Stimulated activated effector memory CD8-positive, alpha-beta T cell treated with anti-CD3 and anti-CD28 coated beads, Interleukin-12 subunit alpha, Interleukin-12 subunit beta, amount 100 ng/mL, for 72 hours (primary cell): ENCODE results near the gene CHAD.

Source experiments
- ATAC-seq: fragments of 150-1000 bp; cut with Tn5 transposase; 2 replicates; pipeline ENCODE4 v1.10.0; 2021
- DNase-seq, 2 donors: peaks; one replicate each; pipeline ENCODE4 v3.0.0; 2021 to 2022; ENCODE audit warnings: low spot score in 2 of 2
- H3K27ac Mint-ChIP-seq: one replicate; pipeline ENCODE4 v1.8.0; 2022; ENCODE audit warnings: mild to moderate bottlenecking, mixed read lengths
- H3K36me3 Mint-ChIP-seq: one replicate; pipeline ENCODE4 v1.8.0; 2022; ENCODE audit warnings: mild to moderate bottlenecking, mixed read lengths
- H3K4me1 Mint-ChIP-seq: one replicate; pipeline ENCODE4 v1.8.0; 2022; ENCODE audit warnings: mixed read lengths
- H3K4me3 Mint-ChIP-seq: one replicate; pipeline ENCODE4 v1.8.0; 2022; ENCODE audit warnings: mild to moderate bottlenecking, mixed read lengths
- H3K9me3 Mint-ChIP-seq: one replicate; pipeline ENCODE4 v1.8.0; 2022; ENCODE audit warnings: mixed read lengths

CHAD gene

GRCh38 chr17:50501054-50501453 is 32.4 kb upstream of the CHAD start:
- H3K27ac Mint-ChIP-seq, result no peak overlapping the region
- H3K4me3 Mint-ChIP-seq, result no peak overlapping the region
- H3K9me3 Mint-ChIP-seq, result no peaks in the 10 kb centered on the region
- H3K36me3 Mint-ChIP-seq, result no peaks in the 10 kb centered on the region
- no peak for ATAC-seq
- no peak for DNase-seq
- peaks cover 7% of the 10 kb centered on the region for H3K4me1 Mint-ChIP-seq

GRCh38 chr17:50499721-50500120 is 31.0 kb upstream of the CHAD start:
- no peak for ATAC-seq
- Mint-ChIP-seq H3K36me3 (no peaks in the 10 kb centered on the region), H3K4me3 (no peak overlapping the region), H3K4me1 (peaks cover 7% of the 10 kb centered on the region), H3K9me3 (no peaks in the 10 kb centered on the region), H3K27ac (no peak overlapping the region)
- DNase-seq, result no peak

GRCh38 chr17:50499270-50499669 is 30.6 kb upstream of the CHAD start:
- H3K4me1 Mint-ChIP-seq, result peaks cover 7% of the 10 kb centered on the region
- H3K9me3 Mint-ChIP-seq, result no peaks in the 10 kb centered on the region
- no peak overlapping the region for H3K27ac Mint-ChIP-seq
- DNase-seq, result no peak
- no peak for ATAC-seq
- no peak overlapping the region for H3K4me3 Mint-ChIP-seq
- H3K36me3 Mint-ChIP-seq, result no peaks in the 10 kb centered on the region

GRCh38 chr17:50498021-50498874 is 29.6 kb upstream of the CHAD start:
- ATAC-seq (no peak), DNase-seq (no peak)
- Mint-ChIP-seq H3K9me3 (no peaks in the 10 kb centered on the region), H3K36me3 (no peaks in the 10 kb centered on the region), H3K4me3 (no peak overlapping the region), H3K4me1 (no peaks in the 10 kb centered on the region), H3K27ac (no peak overlapping the region)

- no peaks in the 10 kb centered on the region for H3K9me3 Mint-ChIP-seq
- no peaks in the 10 kb centered on the region for H3K36me3 Mint-ChIP-seq
- DNase-seq, result no peak
- H3K4me1 Mint-ChIP-seq, result no peaks in the 10 kb centered on the region
- H3K27ac Mint-ChIP-seq, result no peak overlapping the region
- ATAC-seq, result no peak
- no peak overlapping the region for H3K4me3 Mint-ChIP-seq
Measured at GRCh38 chr17:50495918-50496317, 27.2 kb upstream of the CHAD start.

GRCh38 chr17:50495217-50495823 is 26.6 kb upstream of the CHAD start:
- no peak for ATAC-seq

GRCh38 chr17:50493744-50494143 is 25.1 kb upstream of the CHAD start:
- Mint-ChIP-seq H3K4me3 (no peak overlapping the region), H3K27ac (no peak overlapping the region), H3K36me3 (no peaks in the 10 kb centered on the region), H3K4me1 (no peaks in the 10 kb centered on the region), H3K9me3 (no peaks in the 10 kb centered on the region)
- ATAC-seq (no peak), DNase-seq (no peak)

More at GRCh38 chr17:50495217-50495823, 26.6 kb upstream of the CHAD start:
- Mint-ChIP-seq H3K27ac (no peak overlapping the region), H3K4me1 (no peaks in the 10 kb centered on the region), H3K36me3 (no peaks in the 10 kb centered on the region), H3K9me3 (no peaks in the 10 kb centered on the region), H3K4me3 (no peak overlapping the region)
- DNase-seq, result no peak

- Mint-ChIP-seq H3K4me1 (no peaks in the 10 kb centered on the region), H3K4me3 (no peak overlapping the region), H3K9me3 (no peaks in the 10 kb centered on the region), H3K27ac (no peak overlapping the region), H3K36me3 (no peaks in the 10 kb centered on the region)
- ATAC-seq, result no peak
- no peak for DNase-seq
Measured at GRCh38 chr17:50492214-50492613, 23.5 kb upstream of the CHAD start.

- DNase-seq, result no peak
- Mint-ChIP-seq H3K9me3 (no peaks in the 10 kb centered on the region), H3K36me3 (peaks cover 5% of the 10 kb centered on the region), H3K27ac (no peak overlapping the region), H3K4me1 (no peaks in the 10 kb centered on the region), H3K4me3 (no peak overlapping the region)
- ATAC-seq, result no peak
Measured at GRCh38 chr17:50491505-50491904, 22.8 kb upstream of the CHAD start.

GRCh38 chr17:50488880-50489279 is 20.2 kb upstream of the CHAD start:
- DNase-seq (no peak), ATAC-seq (no peak)
- Mint-ChIP-seq H3K9me3 (no peaks in the 10 kb centered on the region), H3K4me3 (no peak overlapping the region), H3K4me1 (no peaks in the 10 kb centered on the region), H3K27ac (no peak overlapping the region), H3K36me3 (peaks cover 25% of the 10 kb centered on the region)

GRCh38 chr17:50487213-50488096 is 18.8 kb upstream of the CHAD start:
- DNase-seq (no peak), ATAC-seq (peak; percentile 82)
- H3K27ac Mint-ChIP-seq, result no peak overlapping the region
- H3K36me3 Mint-ChIP-seq, result peaks cover 39% of the 10 kb centered on the region
- peaks cover 6% of the 10 kb centered on the region for H3K4me1 Mint-ChIP-seq
- no peaks in the 10 kb centered on the region for H3K9me3 Mint-ChIP-seq
- no peak overlapping the region for H3K4me3 Mint-ChIP-seq

- peaks cover 45% of the 10 kb centered on the region for H3K36me3 Mint-ChIP-seq
- DNase-seq (no peak), ATAC-seq (no peak)
- H3K4me1 Mint-ChIP-seq, result peaks cover 21% of the 10 kb centered on the region
- no peaks in the 10 kb centered on the region for H3K9me3 Mint-ChIP-seq
- no peak overlapping the region for H3K27ac Mint-ChIP-seq
- H3K4me3 Mint-ChIP-seq, result no peak overlapping the region
Measured at GRCh38 chr17:50484386-50485155, 15.9 kb upstream of the CHAD start.

GRCh38 chr17:50483266-50483665 is 14.6 kb upstream of the CHAD start:
- Mint-ChIP-seq H3K4me3 (no peak overlapping the region), H3K4me1 (peaks cover 28% of the 10 kb centered on the region), H3K9me3 (no peaks in the 10 kb centered on the region), H3K27ac (no peak overlapping the region), H3K36me3 (peaks cover 51% of the 10 kb centered on the region)
- no peak for ATAC-seq
- no peak for DNase-seq

GRCh38 chr17:50482516-50482915 is 13.8 kb upstream of the CHAD start:
- Mint-ChIP-seq H3K36me3 (peaks cover 51% of the 10 kb centered on the region), H3K9me3 (no peaks in the 10 kb centered on the region), H3K4me1 (peaks cover 33% of the 10 kb centered on the region), H3K27ac (peak overlapping the region; percentile 86), H3K4me3 (no peak overlapping the region)
- DNase-seq (peak; percentile 75 to 91), ATAC-seq (peak; percentile 69)

GRCh38 chr17:50482110-50482509 is 13.4 kb upstream of the CHAD start:
- H3K27ac Mint-ChIP-seq, result peak overlapping the region; percentile 86
- H3K36me3 Mint-ChIP-seq, result peaks cover 51% of the 10 kb centered on the region

More at GRCh38 chr17:50482110-50482509, 13.4 kb upstream of the CHAD start:
- ATAC-seq (no peak), DNase-seq (no peak)
- Mint-ChIP-seq H3K9me3 (no peaks in the 10 kb centered on the region), H3K4me1 (peaks cover 33% of the 10 kb centered on the region), H3K4me3 (no peak overlapping the region)
